ENCODE data around the gene CSRNP2. TPM values are rescaled to one million over a fixed set of nuclear protein-coding genes. Genes with fewer than 3 reads are reported as not detected.

CSRNP2 gene
- total and polyA plus RNA-seq, 2 donors (not counting 3 experiments of a cell fraction or from before 2014, with no cell fraction given): 24.2 to 49.7 TPM

DNA sequence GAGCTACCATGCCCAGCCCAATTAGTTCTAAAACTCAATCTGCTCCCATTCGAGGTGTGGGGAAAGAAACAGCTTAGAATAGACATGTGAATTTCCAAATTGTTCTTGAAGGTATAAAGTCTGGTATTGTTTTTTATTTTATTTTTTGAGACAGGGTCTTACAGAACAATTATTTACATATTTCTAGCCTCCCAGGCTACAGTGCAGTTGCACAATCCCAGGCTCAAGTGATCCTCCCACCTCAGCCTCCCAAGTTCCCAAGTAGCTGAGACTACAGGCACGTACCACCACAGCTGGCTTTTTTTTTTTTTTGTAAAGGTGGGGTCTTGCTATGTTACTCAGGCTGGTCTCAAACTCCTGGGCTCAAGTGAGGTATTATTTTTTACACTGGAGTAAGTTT is 63.5 kb downstream of the CSRNP2 start:
- BruUV-seq (replicated peaks): no TSS peak
- H3K79me2 ChIP-seq (ENCODE audit: control insufficient read depth, insufficient read depth, low read length): peaks cover 64% of the 10 kb centered on the region
- no peaks in the 10 kb centered on the region for H3K9me1 ChIP-seq (replicated peaks; ENCODE audit: control insufficient read depth, extremely low read depth, insufficient read depth, low read length)
- H3K36me3 ChIP-seq (ENCODE audit: control insufficient read depth in 2 of 2, extremely low read depth in 1 of 2, insufficient read depth in 2 of 2, low read length in 2 of 2): no peaks in the 10 kb centered on the region
- H3K9ac ChIP-seq (replicated peaks; ENCODE audit: extremely low read depth, insufficient read depth, low read length): no peak overlapping the region
- H3K4me3 ChIP-seq (replicated peaks in 1 of 3; ENCODE audit: insufficient read depth in 1 of 3, low read depth in 1 of 3, low read length in 3 of 3): no peak overlapping the region
- DNase-seq (ENCODE audit: low read depth, low spot score): no peak
- no peak for TF ChIP-seq GATA2 (IDR thresholded peaks at IDR 0.05; ENCODE audit: insufficient read depth, insufficient read length, low read depth, low read length)
- TF ChIP-seq POLR2A (IDR thresholded peaks at IDR 0.05; ENCODE audit: low read depth, low read length): no peak
- TF ChIP-seq, protein P1, sequence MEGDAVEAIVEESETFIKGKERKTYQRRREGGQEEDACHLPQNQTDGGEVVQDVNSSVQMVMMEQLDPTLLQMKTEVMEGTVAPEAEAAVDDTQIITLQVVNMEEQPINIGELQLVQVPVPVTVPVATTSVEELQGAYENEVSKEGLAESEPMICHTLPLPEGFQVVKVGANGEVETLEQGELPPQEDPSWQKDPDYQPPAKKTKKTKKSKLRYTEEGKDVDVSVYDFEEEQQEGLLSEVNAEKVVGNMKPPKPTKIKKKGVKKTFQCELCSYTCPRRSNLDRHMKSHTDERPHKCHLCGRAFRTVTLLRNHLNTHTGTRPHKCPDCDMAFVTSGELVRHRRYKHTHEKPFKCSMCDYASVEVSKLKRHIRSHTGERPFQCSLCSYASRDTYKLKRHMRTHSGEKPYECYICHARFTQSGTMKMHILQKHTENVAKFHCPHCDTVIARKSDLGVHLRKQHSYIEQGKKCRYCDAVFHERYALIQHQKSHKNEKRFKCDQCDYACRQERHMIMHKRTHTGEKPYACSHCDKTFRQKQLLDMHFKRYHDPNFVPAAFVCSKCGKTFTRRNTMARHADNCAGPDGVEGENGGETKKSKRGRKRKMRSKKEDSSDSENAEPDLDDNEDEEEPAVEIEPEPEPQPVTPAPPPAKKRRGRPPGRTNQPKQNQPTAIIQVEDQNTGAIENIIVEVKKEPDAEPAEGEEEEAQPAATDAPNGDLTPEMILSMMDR (IDR thresholded peaks at IDR 0.05; ENCODE audit: extremely low read depth in 1 of 2, insufficient read depth in 1 of 2, low read depth in 1 of 2, low read length in 2 of 2): no peak
- no peak for TF ChIP-seq POLR2AphosphoS5 (IDR thresholded peaks at IDR 0.05; ENCODE audit: insufficient read depth, low read depth, low read length)
- TF ChIP-seq, protein P2, sequence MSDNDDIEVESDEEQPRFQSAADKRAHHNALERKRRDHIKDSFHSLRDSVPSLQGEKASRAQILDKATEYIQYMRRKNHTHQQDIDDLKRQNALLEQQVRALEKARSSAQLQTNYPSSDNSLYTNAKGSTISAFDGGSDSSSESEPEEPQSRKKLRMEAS (IDR thresholded peaks at IDR 0.05; ENCODE audit: insufficient read depth, insufficient read length): no peak
- no peak for TF ChIP-seq FOS (IDR thresholded peaks at IDR 0.05; ENCODE audit: borderline replicate concordance, insufficient read depth, low read length)
- no peak for TF ChIP-seq EZH2 (IDR thresholded peaks at IDR 0.05; ENCODE audit: borderline replicate concordance, low read depth, low read length, severe bottlenecking)
- TF ChIP-seq JUN (IDR thresholded peaks at IDR 0.05; ENCODE audit: borderline replicate concordance, insufficient read depth, insufficient read length, low read depth): no peak
- TF ChIP-seq MYC (IDR thresholded peaks at IDR 0.05; ENCODE audit: low read depth, low read length): no peak
- no peak overlapping the region for H3K4me2 ChIP-seq (ENCODE audit: insufficient read depth, low read length)
- H4K20me1 ChIP-seq (replicated peaks; ENCODE audit: control insufficient read depth, extremely low read depth, insufficient read depth, low read length): no peaks in the 10 kb centered on the region
- FAIRE-seq: no peak
- intact Hi-C loops (cut with micrococcal nuclease): no loop called here
- ChIA-PET CTCF (interaction anchor here (0.9 to 1.3 kb wide), 4 partner anchors 10 to 255 kb away, joined by 3 to 4 read pairs (median 3); no protein-coding TSS in a partner anchor), POLR2A (no interaction called here)
- H3K27me3 ChIP-seq (ENCODE audit: control insufficient read depth in 2 of 2, insufficient read depth in 2 of 2, low read length in 2 of 2): no peaks in the 10 kb centered on the region
- H3K27ac ChIP-seq (ENCODE audit: insufficient read depth, low read depth, low read length): no peak overlapping the region
- dilution Hi-C loops (cut with MboI; ENCODE audit: extremely low pct_ligation_motif_present, low sequenced_read_pairs): no loop called here
- H2AFZ ChIP-seq (ENCODE audit: low read depth, low read length): no peak overlapping the region
- H3K9me3 ChIP-seq (replicated peaks; ENCODE audit: control insufficient read depth, insufficient read depth, low read length): no peaks in the 10 kb centered on the region
- H3K4me1 ChIP-seq (ENCODE audit: control insufficient read depth, extremely low read depth, insufficient read depth, low read length): peaks cover 8% of the 10 kb centered on the region
